Measurements from ENCODE around the gene MYLK4.

The MYLK4 gene

DNA sequence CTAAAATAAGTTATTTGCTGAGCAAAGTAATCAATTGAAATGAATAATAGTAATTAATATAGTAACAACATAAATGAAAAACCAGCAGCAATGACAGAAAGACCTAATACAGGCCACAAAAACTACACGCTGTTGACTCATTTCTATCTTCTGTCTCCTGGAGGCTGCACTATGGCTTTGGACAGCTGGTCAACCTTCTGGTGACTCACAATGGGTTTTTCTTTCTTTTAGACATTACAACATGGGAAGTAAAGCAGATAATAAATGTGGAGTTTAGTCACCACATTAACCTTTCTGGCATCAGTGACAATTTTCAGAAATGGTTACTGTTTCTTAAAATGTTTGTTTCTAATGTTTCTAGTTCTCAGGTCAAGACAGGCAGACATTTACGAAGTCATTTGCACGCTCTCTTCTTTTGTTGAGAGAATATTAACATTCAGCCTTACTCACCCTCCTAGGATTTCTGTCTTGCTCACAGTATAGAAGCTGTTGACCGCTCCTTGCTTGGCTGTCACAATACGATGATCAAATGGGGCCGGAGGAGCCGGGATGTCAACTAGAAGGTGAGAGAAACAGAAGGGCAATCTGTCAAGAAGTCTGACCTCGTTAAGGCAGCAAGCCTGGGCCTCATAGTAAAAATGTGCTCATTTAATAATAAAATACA is 62.2 kb downstream of the MYLK4 start:
- DNase-seq: peak; percentile 89

DNA sequence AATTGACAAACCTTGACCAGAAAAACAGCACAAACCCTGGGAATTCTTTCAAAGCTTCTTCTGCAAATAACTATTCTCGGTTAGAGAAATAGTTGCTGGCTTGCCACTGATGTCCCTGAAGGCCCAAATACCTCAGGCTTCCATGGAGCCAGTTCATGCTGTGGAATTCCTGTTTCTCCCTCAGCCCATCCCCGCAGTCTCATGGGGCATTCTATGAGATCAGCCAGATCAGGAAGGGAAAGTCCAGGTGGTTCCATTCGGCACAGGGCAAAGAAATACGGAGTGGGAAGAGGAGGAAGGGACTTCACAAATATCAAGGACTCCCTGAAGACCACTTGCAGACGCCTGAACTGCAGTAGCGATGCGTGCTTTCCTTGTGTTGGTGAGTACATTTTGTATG is 63.3 kb downstream of the MYLK4 start:
- no peak for DNase-seq

DNA sequence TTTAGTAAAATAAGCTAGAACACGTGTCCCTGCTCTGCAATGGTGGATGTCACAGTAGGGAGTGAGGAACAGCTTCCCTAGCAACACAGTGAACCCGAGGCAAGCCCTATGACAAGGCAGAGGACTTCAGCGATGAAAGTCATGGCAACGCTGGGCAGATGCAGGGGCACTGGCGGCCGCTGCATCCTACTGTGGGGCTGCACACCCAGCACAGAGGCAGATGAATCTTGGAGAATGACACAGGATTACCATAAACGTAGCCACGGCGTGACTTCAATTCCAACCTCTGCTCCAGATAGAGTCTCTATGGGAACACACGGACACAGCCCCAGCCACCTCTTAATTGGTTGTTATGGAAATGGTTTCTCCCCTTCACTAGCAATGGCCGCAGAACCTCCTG is 64.2 kb downstream of the MYLK4 start:
- no peak for DNase-seq

- DNase-seq: no peak
These were observed 65.7 kb downstream of the MYLK4 start for GRCh38 chr6:2684766-2685754.

DNA sequence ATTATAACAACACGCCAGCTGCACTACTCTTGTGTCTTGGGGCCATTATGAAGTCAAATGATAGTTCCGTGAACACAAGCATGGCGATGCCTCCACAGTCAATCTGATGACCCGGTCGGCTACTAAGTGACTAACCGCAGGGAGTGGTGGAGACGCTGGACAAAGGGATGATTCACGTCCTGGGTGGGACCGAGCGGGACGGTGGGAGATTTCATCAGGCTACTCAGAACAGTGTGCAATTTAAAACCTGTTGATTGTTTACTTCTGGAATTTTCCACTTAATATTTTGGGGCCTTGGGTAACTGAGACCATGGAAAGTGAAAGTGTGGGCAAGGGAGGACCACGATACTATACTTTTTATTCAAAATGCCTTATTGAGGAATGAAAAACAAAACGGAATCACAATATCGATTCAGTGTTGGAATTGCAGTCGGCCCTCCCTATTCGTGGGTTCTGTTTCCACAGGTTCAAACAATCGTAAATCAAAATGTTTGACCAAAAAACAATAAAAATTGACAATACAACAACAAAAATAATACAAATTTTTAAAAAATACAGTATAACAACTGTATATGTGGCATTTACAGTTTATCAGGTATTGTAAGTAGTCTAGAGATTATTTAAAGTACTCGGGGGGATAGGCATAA is 66.5 kb downstream of the MYLK4 start:
- DNase-seq: peak; percentile 60

- no peak for DNase-seq
These were observed 70.3 kb downstream of the MYLK4 start for GRCh38 chr6:2680264-2680922.

DNA sequence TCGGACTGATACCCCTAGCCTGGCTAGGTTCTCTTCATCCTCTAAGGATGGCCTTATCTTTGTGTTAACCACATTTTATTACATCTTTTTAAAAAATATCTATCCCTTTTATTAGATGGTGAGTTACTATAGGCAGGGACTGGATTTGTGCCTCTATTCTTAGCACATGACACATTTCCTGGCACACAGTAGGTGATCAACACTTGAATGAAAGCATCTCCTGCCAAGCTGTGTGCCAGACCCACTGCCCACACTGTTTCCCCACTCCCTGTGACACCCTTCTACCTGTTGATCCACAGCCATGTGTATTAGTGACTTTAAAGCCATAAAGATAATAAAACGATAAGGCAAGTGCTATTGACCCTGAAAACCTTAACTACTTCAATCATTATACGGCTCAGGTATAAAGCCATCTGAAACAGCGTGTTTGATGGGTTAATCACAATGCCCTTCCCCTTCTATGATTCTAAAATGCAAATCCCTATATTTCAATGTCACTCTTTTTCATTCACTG is 73.6 kb downstream of the MYLK4 start:
- no peak for DNase-seq

DNA sequence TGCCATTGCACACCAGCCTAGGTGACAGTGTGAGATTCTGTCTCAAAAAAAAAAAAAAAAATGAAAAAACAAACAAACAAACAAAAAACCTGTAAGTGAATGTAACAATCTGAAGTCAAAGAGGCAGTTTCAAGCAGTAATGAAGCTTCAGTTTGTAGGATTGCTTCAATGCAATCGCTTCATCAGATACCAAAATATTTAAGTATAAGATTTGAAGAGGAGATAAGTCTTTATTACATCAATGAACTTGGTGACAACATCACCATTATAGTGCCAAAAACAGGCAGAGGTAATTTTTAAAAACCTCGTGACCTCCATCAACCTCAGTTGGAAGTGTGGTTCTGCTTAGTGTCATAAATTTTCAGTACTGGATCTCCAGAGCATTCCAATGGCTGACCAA is 74.7 kb downstream of the MYLK4 start:
- DNase-seq: no peak

GRCh38 chr6:2674857-2675256 is 75.9 kb downstream of the MYLK4 start:
- no peak for DNase-seq

DNA sequence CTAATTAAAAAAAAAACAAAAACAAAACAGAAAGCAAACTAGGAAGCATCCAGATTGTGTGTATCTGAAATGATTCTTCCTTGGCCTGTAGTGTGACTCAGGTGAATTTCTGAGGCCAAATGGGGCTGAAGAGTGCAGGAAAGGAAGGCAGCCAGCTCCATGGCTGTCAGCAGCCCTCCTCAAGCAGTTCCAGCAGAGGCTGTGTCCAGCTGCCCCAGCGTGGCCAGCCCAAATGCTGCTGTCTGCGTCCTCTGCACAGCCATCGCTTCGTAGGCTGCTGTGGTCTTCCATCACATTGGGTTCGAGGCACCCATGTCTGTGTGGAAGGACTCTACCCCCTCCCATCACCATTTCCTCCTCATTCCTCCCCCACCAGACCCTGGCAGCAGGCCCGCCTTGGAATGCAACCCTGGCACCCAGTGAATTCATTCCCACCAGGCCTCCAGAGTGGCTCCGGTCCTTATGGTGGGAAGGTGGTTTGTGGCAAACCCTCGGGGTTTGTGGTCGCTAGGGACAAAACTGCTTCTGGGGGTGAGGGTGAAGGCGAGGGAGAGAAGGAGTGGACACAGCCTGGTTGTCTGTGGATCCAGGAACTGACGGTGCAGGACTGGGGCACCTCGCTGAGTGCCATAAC is 81.5 kb downstream of the MYLK4 start:
- no peak for DNase-seq

- DNase-seq: no peak
These were observed 83.1 kb downstream of the MYLK4 start for GRCh38 chr6:2667617-2668016.

DNA sequence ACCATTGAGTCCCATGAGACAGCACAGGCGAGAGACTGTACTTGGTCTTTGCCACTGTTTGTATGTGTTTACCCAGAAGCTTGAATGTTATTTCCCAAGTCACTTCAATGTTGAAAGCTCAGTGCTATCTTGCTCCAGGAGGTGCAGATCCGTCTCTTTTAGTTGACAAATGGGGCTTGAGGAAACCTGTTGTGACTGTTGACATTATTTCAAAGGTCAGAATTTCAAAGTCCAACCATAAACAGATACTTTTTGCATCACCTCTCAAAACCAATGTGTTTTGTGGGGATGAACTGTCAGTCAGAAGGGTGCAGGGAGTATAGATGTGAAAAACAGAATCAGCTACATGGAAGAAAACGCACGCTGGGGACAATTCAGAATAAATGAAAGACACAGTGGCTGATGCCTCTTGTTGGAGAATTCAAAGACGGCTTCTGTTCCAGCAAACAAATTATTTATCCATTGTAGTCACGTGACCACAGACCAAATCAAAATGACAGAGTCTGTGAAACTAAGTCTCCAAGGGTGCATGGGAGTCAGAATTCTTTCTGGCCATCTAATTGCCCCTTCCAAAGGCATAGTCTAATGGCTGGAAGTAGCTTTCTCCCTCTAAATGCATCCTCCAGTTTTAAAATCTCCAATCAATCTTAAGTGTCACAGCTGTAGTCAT is 83.7 kb downstream of the MYLK4 start:
- DNase-seq: no peak

DNA sequence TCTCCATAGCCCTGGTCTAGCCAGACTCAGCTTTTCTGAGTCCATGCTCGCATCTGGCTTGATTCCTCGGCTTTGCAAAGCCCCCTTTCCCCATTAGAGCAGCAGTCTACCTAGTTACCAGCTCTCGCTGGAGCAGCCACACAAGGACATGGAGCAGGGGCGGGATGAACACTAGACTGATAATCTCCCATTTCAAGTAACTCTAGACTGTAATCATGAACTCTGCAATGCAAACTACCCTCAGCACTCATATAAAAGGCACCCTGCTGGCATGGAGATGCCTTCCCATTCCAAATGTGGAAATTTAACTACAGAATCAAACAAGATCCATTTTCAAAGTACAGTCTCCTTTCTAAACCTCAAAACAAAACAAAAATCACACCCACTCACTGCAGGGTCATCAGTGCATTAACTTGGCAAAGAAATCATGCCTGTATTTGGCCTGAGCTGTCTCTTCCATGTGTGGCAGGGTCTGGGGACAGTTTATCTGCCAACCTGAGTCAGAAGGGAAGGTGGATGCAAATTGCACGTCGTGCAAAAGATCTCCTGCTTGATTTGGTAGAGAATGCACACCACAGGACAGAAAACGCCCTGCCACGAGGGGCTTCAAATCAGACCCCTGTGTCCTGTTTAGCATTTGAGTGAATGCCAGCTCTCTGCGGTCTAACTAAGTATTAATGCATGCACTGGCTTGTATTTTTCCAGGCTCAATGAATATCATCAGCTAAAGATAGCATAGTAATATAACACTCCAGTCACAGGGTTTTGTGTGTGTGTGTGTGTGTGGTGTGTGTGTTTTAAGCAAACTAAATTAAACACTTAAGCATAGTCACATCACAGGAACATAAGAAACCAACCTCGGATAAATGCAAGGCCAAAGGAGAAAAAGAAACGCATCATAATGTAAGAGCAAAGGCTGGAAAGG is 85.3 kb downstream of the MYLK4 start:
- no peak for DNase-seq

GRCh38 chr6:2663123-2663522 is 87.6 kb downstream of the MYLK4 start:
- DNase-seq: peak; percentile 51

DNA sequence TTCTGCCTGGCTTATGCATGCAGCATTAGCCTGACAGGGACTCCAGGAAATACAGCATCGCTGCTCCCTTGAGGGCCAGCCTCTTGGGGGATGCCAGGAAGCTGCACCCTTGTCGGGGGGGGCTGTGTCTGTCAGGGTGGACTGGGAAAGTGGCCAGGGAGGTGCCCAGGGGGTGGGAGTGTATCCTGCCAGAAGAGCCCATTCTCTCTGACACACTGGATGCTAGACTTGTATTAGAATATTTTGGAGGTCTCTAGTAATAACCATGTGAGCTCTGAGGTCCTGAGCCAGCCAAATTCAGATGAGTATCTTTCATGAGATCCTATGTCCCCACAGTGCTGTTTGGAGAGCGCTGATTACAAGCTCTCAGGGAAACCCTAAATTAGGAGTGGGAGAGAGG is 89.1 kb downstream of the MYLK4 start:
- no peak for DNase-seq

GRCh38 chr6:2659882-2660281 is 90.8 kb downstream of the MYLK4 start:
- DNase-seq: no peak

GRCh38 chr6:2659381-2659780 is 91.3 kb downstream of the MYLK4 start:
- no peak for DNase-seq

GRCh38 chr6:2658788-2659187 is 91.9 kb downstream of the MYLK4 start:
- peak; percentile 90 for DNase-seq

DNA sequence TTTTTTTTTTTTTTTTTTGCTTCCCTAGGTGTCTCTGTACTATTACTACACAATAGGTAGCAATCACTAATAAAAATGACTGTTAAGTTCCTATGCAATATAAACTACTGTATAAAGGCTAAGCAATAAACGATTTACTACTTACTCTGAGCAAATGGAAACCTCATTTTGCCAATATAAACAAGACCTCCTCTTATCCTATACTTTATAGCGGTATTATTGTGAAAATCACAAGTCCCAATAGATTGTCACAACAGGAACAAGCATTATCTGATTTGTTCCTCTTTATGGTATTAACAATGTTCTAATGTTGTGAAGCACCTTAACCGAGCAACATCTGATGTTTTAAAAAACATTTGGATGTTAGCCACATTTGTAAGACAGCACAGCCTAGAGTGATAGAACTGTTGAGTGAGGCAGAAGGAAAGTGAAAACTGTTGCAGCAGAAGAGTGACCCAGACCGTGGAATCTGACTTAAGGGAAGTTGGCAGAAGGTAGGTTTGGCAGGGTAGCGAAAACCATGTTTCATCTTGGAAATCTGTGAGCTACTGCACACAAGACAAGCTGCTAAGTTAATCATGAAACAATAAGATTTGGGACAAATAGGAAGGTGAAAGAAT is 94.2 kb downstream of the MYLK4 start:
- DNase-seq: peak; percentile 50

DNA sequence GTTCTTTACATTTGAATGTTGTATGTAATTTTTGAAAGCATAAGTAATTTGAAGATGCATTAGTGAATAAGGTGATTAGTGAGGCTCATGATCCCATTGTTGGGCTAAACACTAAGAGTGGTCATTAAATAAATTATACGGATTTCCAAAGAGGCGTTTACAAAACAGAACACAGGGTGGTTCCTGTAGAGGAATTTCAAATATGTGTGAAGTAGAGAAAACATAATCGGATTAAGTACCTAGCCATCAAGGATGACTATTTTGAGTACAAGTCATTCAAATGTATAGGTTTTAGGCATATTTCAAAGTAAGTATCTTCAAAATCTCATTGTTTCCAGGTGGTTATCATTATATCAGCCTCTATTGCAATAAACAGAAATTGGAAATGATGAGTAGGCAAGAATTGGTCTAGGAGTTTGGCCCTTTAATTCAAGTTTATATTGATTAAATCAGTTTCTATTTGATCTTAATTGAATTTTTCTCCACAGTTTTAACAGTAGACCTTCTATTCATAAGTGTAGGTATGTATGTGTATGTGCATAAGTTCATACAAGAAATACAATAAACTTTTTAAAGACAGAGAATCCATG is 94.8 kb downstream of the MYLK4 start:
- no peak for DNase-seq
